ENCODE data around the gene NAP1L4.

DNA sequence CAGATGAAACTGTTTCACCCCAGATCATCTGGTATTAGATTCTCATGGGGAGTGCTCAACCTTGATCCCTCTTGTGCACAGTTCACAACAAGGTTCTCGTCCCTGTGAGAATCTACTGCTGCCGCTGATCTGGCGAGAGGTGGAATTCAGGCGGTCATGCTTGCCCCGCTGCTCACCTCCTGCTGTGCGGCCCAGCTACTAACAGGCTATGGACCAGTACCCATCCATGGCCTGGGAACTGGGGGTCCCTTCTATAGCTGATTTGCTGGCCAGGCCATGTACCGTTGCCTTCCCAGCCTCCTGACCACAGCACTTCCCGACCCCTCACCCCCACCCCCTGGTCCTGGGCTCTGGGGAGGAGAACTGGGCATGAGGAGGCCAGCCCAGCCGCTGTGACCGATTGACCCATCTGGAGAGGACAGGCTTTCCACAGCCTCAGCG is 65.5 kb downstream of the NAP1L4 start:
- TF ChIP-seq, protein P1, sequence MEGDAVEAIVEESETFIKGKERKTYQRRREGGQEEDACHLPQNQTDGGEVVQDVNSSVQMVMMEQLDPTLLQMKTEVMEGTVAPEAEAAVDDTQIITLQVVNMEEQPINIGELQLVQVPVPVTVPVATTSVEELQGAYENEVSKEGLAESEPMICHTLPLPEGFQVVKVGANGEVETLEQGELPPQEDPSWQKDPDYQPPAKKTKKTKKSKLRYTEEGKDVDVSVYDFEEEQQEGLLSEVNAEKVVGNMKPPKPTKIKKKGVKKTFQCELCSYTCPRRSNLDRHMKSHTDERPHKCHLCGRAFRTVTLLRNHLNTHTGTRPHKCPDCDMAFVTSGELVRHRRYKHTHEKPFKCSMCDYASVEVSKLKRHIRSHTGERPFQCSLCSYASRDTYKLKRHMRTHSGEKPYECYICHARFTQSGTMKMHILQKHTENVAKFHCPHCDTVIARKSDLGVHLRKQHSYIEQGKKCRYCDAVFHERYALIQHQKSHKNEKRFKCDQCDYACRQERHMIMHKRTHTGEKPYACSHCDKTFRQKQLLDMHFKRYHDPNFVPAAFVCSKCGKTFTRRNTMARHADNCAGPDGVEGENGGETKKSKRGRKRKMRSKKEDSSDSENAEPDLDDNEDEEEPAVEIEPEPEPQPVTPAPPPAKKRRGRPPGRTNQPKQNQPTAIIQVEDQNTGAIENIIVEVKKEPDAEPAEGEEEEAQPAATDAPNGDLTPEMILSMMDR (IDR thresholded peaks at IDR 0.05; ENCODE audit: low read length) = no peak
- no peak for TF ChIP-seq EZH2 (IDR thresholded peaks at IDR 0.05; ENCODE audit: borderline replicate concordance, low read length)

Data from OCI-LY1 (cell line).